ENCODE data around the gene IL18BP. TPM values are rescaled to one million over a fixed set of nuclear protein-coding genes. Genes with fewer than 3 reads are reported as not detected.

IL18BP gene
- total RNA-seq, 1 experiment from 2014 or later = 18.2 TPM

DNA sequence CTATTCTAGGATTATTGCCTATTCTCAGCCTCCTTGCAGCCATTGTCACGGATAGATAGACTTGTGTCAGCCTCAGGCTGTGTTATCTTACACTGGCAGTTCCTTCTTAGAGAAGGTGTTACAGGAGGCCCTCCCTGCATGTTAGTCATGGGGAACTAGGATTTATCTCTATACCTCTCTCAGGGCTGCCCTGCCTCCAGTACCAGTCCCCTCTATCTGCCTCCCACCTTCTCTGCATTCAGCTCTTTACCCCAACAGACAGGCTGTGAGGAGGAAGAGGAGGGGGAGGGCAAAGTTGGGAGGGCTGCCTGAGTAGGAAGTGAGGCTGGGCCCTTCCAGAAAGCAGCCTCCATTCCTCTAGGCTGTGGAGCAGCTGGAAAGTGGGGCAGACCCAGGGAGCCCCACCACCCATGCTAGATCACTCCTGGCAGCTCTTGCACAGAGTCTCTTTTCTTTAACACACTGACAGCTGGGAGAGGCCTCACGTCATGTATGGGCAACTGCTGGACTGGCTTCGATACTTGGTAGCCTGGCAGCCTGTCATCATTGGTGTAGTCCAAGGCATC, 2.9 kb upstream of the IL18BP start:
- no peak overlapping the region for H3K27ac ChIP-seq (ENCODE audit: low read length)
- no peaks in the 10 kb centered on the region for H3K9me3 ChIP-seq (ENCODE audit: control insufficient read depth, insufficient read depth, low read depth, low read length)
- DNase-seq (ENCODE audit: low read depth, low spot score) (no peak), ATAC-seq (no peak)
- in situ Hi-C loops (cut with HindIII; ENCODE audit: low pct_unique_long_range_greater_than_20kb, low sequenced_read_pairs) (no loop called here), intact Hi-C loops (cut with micrococcal nuclease; ENCODE audit: unreplicated experiment) (no loop called here)
- H3K4me1 ChIP-seq (ENCODE audit: control insufficient read depth, insufficient read depth, low read length) = no peaks in the 10 kb centered on the region
- no TSS peak for BruUV-seq (replicated peaks)
- H3K36me3 ChIP-seq (ENCODE audit: control insufficient read depth, insufficient read depth, low read length) = peaks cover 2% of the 10 kb centered on the region; the same call in 1 of the 2 replicates
- ChIA-PET POLR2A (no interaction called here), CTCF (interaction anchor here (0.7 to 1.0 kb wide), 2 partner anchors 18 to 95 kb away, joined by 4 to 5 read pairs; no protein-coding TSS in a partner anchor)
- H3K27me3 ChIP-seq (ENCODE audit: control insufficient read depth, insufficient read depth, low read length) = no peaks in the 10 kb centered on the region
- TF ChIP-seq, protein P1, sequence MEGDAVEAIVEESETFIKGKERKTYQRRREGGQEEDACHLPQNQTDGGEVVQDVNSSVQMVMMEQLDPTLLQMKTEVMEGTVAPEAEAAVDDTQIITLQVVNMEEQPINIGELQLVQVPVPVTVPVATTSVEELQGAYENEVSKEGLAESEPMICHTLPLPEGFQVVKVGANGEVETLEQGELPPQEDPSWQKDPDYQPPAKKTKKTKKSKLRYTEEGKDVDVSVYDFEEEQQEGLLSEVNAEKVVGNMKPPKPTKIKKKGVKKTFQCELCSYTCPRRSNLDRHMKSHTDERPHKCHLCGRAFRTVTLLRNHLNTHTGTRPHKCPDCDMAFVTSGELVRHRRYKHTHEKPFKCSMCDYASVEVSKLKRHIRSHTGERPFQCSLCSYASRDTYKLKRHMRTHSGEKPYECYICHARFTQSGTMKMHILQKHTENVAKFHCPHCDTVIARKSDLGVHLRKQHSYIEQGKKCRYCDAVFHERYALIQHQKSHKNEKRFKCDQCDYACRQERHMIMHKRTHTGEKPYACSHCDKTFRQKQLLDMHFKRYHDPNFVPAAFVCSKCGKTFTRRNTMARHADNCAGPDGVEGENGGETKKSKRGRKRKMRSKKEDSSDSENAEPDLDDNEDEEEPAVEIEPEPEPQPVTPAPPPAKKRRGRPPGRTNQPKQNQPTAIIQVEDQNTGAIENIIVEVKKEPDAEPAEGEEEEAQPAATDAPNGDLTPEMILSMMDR (IDR thresholded peaks at IDR 0.05) = no peak
- TF ChIP-seq, protein P2, sequence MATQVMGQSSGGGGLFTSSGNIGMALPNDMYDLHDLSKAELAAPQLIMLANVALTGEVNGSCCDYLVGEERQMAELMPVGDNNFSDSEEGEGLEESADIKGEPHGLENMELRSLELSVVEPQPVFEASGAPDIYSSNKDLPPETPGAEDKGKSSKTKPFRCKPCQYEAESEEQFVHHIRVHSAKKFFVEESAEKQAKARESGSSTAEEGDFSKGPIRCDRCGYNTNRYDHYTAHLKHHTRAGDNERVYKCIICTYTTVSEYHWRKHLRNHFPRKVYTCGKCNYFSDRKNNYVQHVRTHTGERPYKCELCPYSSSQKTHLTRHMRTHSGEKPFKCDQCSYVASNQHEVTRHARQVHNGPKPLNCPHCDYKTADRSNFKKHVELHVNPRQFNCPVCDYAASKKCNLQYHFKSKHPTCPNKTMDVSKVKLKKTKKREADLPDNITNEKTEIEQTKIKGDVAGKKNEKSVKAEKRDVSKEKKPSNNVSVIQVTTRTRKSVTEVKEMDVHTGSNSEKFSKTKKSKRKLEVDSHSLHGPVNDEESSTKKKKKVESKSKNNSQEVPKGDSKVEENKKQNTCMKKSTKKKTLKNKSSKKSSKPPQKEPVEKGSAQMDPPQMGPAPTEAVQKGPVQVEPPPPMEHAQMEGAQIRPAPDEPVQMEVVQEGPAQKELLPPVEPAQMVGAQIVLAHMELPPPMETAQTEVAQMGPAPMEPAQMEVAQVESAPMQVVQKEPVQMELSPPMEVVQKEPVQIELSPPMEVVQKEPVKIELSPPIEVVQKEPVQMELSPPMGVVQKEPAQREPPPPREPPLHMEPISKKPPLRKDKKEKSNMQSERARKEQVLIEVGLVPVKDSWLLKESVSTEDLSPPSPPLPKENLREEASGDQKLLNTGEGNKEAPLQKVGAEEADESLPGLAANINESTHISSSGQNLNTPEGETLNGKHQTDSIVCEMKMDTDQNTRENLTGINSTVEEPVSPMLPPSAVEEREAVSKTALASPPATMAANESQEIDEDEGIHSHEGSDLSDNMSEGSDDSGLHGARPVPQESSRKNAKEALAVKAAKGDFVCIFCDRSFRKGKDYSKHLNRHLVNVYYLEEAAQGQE (IDR thresholded peaks at IDR 0.05; ENCODE audit: insufficient read depth in 1 of 2, low read depth in 2 of 2, low read length in 1 of 2) = no peak
- TF ChIP-seq SIN3A (IDR thresholded peaks at IDR 0.05; ENCODE audit: borderline replicate concordance, insufficient read depth, low read depth, low read length) = no peak
- TF ChIP-seq TCF7L2 (IDR thresholded peaks at IDR 0.05; ENCODE audit: low read depth, low read length) = no peak
- no peak for TF ChIP-seq POLR2AphosphoS5 (IDR thresholded peaks at IDR 0.05; ENCODE audit: low read depth, low read length)
- no peak overlapping the region for H3K4me3 ChIP-seq (ENCODE audit: low read depth in 2 of 2, low read length in 2 of 2)

DNA sequence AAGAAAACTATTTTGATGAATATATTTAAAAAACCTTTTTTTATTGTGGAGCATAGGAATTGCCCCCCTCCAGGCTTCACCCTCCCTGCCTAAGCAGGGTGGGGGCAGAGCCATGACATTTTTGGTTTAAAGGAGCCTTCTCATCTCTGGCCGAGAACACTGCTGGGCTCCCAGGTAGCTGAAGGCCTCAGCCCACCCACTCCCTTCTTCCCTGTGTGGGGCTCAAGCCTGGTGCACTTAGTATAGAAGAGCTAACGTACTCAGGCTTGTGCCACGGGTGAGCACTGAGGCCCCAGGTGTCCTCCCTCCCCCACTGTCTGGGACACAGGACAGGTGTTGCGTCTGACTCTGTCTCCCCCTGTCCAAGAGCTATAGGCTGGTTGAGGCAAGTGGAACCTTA, 2.2 kb upstream of the IL18BP start:
- TSS peak; percentile 7 for BruUV-seq (replicated peaks)
- in situ Hi-C loops (cut with HindIII; ENCODE audit: low pct_unique_long_range_greater_than_20kb, low sequenced_read_pairs) = no loop called here
- POLR2A ChIA-PET = no interaction called here
- H3K36me3 ChIP-seq (ENCODE audit: control insufficient read depth, insufficient read depth, low read length) = peaks cover 2% of the 10 kb centered on the region; the same call in 1 of the 2 replicates
- CTCF ChIA-PET = no interaction called here
- no peaks in the 10 kb centered on the region for H3K4me1 ChIP-seq (ENCODE audit: control insufficient read depth, insufficient read depth, low read length)
- DNase-seq (ENCODE audit: low read depth, low spot score) (no peak), ATAC-seq (no peak)
- no peaks in the 10 kb centered on the region for H3K9me3 ChIP-seq (ENCODE audit: control insufficient read depth, insufficient read depth, low read depth, low read length)
- intact Hi-C loops (cut with micrococcal nuclease; ENCODE audit: unreplicated experiment) = no loop called here
- H3K27ac ChIP-seq (ENCODE audit: low read length) = no peak overlapping the region
- H3K27me3 ChIP-seq (ENCODE audit: control insufficient read depth, insufficient read depth, low read length) = no peaks in the 10 kb centered on the region
- no peak overlapping the region for H3K4me3 ChIP-seq (ENCODE audit: low read depth in 2 of 2, low read length in 2 of 2)
- TF ChIP-seq, protein P1 (IDR thresholded peaks at IDR 0.05) = no peak
- TF ChIP-seq TCF7L2 (IDR thresholded peaks at IDR 0.05; ENCODE audit: low read depth, low read length) (no peak), POLR2AphosphoS5 (IDR thresholded peaks at IDR 0.05; ENCODE audit: low read depth, low read length) (no peak), SIN3A (IDR thresholded peaks at IDR 0.05; ENCODE audit: borderline replicate concordance, insufficient read depth, low read depth, low read length) (no peak)
- TF ChIP-seq, protein P2 (IDR thresholded peaks at IDR 0.05; ENCODE audit: insufficient read depth in 1 of 2, low read depth in 2 of 2, low read length in 1 of 2) = no peak
